Ramos (cell line): ENCODE results near the gene RPS19.

Source experiments
- in situ Hi-C: fragments of 300-500 bp; cut with MboI; formaldehyde crosslinking; loops from one replicate; pipeline ENCODE4 v1.14.3; 2022; ENCODE audit warnings: low sequenced_read_pairs; ENCODE audit not compliant: unreplicated experiment

Gene RPS19

DNA sequence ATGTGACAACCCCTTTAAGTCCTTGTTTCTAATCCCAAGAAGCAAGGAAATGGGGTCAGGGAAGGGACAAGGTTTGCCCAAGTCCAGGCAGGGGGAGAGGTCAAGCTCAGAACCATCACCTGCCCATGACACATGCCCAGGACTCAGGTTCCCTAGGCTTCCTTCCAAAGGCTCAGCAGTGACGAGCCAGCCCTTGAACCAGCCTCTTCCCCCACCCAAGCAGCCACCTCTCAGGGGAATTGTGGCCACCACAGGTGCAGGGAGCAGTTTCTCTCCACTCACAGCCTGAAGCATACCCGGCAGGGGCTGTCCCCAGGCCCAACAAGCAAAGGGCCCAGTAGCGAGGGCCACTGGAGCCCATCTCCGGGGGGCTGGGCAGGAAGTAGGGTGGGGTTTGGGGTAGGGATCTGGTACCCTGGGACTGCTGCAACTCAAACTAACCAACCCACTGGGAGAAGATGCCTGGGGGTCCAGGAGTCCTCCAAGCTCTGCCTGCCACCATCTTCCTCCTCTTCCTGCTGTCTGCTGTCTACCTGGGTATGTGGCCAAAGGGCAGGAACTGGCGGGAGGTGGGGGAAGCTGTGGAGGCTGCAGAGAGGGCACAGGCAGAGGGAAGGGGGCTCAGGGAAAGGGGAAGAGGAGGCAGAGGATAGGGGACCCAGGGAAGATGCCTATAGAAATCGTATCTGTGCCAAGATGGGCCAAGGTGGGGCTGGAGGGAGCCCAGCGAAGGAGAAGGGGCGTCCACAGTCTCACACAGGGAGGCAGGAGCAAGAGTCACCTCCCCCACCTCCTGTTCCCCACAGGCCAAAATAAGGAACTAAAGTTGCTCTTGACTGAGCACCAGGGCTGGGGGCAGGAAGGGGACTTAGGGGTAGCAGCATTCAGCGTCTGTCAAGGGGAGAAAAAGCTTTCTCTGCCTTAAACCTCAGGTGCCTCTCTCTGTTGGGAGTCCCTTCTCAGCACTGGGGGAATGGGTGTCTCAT, 17.1 kb downstream of the RPS19 start, which contains the start of gene CD79A:
Gene CD79A (plus strand): TSS at position 433 of the 986 bp plus-strand sequence. CDS start 26 bp downstream, at position 459.
- in situ Hi-C loops = no loop called here

GRCh38 chr19:41877916-41878905, 18.2 kb downstream of the RPS19 start:
- in situ Hi-C loops = no loop called here

DNA sequence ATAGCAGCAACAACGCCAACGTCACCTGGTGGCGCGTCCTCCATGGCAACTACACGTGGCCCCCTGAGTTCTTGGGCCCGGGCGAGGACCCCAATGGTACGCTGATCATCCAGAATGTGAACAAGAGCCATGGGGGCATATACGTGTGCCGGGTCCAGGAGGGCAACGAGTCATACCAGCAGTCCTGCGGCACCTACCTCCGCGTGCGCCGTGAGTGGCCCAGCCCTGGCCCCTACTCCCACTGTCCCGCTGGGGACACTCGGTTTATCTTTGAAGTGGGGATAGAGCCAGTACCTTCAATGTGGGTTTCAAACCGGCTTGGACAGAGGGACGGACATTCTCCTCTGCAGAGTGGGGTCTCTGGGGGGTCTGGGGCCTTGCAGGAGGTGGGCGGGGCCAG, 19.0 kb downstream of the RPS19 start:
- in situ Hi-C loops = no loop called here

GRCh38 chr19:41879670-41880328, 19.7 kb downstream of the RPS19 start:
- in situ Hi-C loops = no loop called here

GRCh38 chr19:41880329-41880708, 20.3 kb downstream of the RPS19 start:
- in situ Hi-C loops = no loop called here

DNA sequence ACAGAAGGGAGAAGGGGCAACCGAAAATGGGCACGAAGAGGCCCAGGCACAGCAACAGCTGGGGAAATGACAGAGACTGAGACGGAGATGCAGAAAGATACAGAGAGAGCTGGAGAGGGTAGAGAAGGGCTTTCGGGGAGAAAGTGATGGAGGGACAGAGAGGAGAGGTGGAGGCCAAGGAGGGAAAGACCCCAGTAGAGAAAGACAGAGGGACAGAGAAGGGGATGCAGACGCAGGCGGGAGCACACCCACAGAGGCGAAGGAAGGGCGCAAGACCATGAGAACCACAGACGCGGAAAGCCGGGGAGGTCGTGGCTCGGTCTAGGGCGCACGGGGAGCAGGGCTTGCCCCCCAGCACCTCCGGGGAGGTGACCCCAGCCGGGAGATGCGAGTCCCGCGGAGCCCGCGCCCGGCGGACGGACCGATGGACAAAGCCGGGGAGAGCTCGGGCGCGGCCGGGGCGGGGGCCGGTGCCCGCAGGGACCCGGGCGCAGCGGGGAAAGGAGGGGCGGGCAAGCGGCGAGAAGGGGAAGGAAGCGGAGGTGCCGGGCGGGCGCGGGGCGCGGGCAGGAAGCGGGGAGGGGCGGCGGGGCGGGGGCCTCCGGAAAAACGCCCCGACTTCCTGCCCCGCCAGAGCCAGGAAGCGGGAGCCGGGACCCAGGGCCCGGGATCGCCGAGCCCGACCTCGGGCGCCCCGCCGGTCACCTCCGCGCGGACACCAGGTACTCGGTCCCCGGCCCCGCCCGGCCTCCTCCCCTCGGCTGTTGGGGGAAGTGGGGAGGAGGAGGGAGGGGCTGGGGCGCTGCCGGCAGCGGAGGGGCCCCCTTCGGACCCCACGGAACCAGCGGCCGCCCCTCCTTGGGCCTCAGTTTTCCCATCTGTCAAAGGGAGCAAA, 22.8 kb downstream of the RPS19 start, which contains the start of gene ARHGEF1:
Gene ARHGEF1 (plus strand): TSS at position 617 of the 895 bp plus-strand sequence. CDS start 4,899 bp downstream, outside the sequence.
- in situ Hi-C loops = no loop called here

DNA sequence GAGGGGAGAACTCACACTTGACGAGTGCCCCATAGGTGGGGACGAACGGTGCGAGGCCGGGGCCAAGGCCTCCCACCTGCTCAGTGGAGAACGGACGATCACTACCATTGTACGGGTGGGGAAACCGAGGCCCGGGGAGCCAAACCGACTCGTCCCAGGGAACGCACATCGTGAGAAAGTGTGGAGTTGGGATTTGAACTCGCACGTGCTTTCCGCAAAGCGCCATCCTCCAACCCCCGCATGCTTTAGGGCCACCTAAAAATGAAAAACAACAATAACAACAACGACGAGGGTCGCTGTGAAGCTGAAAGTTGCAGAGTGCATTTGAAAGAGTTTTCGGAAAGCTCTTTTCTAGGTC, 23.4 kb downstream of the RPS19 start:
- in situ Hi-C loops = no loop called here

DNA sequence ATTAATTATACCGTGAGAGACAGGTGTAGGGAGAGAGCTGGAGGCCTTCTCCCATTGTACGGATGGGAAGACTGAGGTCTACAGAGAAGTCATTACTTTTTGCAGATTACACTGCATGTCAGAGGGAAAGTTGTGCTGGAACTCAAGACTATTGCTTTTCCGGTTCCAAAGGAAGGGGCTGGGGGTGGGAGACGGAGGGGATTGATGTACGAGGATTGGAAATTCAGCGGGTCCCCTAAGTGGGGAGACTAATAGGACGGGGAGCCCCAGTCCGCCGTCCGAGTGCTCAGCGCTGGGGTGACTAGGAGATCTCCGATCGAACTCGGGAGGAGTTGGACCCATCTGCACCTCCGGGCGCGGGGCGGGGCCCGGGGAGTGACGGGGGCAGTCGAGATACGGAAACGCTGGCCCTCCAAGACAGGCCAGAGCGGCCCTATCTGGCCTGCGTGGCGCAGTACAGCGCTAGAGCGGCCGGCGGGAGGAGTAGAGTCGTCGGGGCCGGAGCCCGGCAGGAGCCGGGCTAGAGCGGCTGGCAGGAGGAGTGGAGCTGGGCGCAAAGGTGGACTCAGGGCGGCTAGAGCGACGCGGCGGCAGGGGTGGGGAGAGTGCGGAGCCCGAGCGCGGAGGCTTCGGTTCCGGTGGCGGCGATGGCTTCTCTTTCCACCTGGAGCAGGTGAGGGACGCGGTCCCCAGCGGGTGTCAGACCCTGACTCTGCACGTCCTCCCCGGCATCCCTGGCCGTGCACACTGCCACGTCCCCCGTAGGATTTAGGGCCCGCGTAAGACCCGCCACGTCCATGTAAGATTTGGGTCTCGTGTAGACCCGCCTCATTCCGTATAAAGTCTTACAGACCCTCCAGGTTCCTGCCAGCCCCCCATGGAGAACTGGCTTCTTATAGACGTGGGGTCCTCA, 24.0 kb downstream of the RPS19 start:
- in situ Hi-C loops = no loop called here

DNA sequence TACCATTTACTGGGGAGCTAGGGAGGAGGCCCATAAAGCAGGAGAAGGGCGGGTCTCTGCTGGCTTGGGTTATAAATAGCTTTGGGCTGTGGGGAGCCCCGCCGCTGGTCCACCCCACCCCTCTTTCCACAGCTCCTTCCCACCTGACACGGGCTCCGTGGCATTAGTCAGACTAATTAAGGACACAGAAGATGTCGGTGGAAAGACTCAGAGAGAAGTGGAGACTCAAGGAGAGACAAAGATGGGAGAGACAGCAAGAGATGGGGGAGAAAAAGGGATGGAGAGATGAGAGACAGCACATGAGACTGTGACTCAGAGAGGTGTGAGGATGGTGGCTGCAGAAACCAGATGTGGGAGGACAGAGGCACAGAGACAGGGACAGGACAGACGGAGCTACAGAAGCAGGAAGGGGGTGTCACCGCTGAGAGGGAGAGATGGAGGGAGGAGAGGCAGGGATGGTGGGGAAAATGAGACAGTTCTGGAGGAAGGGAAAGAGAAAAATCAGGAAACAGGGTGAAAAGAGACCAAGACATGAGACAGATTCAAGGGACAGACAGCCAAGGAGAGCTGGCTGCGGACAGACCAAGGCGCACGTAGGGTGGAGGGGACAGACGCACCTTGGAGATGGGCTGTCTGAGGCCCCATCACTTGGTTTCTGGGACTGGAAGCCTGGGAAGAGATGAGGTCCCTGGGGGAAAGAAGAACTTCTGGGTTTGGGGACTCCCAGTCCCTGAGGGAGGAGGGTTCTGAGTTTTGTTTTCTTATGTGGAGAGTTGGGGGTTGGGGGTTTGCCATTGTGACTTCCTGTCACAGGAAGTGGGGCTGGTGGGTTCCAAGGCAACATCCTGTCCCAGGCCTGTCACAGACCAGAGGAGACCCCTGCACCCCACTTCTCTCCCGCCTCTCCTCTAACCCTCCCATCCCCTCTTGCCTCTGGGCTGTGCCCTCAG, 27.0 kb downstream of the RPS19 start:
- in situ Hi-C loops = no loop called here

DNA sequence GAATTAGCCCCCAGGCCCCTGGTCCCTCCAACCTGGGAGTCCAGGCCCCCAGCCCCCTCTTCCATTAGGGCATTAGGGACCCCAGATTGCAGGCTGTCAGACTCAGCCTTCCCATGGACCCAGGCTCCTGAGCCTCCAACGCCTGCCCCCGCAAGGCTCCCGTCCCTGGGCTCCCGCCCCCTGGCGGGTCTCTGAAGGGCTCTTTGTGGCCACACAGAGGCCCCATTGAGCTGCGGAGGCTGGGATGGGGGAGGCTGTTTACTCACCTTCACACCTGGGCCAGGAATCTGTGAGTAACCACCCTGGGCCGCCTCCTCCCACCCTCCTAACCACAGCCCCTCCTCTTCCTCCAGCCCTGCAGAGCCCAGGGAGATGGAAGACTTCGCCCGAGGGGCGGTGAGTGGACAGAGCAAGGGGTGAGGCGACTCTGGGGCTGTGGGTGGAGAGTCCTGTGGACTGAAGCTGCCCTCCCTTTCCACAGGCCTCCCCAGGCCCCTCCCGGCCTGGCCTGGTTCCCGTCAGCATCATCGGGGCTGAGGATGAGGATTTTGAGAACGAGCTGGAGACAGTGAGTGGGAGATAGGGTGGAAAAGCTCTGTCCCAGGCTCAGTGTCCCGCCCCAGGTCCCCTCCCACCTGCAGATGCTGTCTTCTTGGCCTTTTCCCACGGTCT, 27.8 kb downstream of the RPS19 start:
- in situ Hi-C loops = no loop called here

DNA sequence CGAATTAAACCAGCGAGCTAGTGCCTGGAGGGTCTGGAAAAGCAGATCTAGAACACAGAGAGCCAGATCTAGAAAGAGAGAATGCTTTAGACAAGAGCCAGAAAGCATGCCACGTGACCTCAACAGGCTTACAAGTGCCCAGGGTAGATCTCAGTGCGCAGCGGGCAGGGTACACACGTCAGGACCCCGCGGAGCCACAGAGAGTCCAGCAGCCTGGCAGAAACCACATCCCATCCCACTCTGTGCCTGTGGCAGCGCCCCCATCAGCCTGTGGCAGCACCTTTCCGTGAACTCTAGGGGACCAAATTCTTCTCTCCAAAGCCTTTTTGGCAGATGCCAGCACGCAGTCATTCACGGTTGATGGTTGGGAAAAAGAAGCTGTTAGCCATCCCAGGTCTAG, 28.9 kb downstream of the RPS19 start:
- in situ Hi-C loops = no loop called here

DNA sequence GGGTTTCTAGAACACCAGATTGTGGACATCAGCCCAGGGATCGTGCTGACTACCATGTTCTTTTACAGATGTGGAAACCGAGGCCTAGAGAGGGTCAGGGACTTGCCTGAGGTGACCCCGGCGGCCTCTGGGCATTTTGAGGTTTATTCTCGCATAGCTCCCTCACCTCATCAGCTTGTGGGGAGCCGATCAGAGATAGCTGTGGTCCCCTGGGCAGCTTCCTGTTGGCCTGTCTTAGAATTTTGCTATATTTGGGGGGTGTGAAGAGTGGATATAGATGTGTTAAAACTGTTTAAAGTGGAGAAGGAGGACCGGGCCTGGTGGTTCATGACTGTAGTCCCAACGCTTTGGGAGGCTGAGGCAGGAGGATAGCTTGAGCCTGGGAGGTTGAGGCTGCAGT, 29.8 kb downstream of the RPS19 start:
- in situ Hi-C loops = no loop called here

DNA sequence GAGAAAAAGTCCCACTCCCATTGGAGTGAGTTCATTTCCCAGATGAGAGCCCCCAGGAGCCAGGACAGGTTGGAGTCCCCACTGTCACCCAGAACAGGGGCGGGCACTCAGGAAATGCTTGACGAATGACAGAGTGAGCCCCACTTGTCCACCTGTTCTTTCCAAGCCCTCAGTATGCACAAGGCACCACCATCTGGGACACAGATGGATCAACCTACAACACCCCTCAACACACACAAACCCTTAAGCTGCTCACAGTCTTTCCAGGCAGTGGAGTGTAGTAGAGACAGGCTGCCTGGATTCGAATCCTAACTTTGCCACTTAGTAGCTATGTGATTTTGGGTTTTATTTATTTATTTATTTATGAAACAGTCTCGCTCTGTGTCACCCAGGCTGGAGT, 30.9 kb downstream of the RPS19 start:
- in situ Hi-C loops = no loop called here

GRCh38 chr19:41892173-41892902, 32.3 kb downstream of the RPS19 start:
- in situ Hi-C loops = no loop called here

GRCh38 chr19:41893899-41894298, 33.8 kb downstream of the RPS19 start:
- in situ Hi-C loops = no loop called here

DNA sequence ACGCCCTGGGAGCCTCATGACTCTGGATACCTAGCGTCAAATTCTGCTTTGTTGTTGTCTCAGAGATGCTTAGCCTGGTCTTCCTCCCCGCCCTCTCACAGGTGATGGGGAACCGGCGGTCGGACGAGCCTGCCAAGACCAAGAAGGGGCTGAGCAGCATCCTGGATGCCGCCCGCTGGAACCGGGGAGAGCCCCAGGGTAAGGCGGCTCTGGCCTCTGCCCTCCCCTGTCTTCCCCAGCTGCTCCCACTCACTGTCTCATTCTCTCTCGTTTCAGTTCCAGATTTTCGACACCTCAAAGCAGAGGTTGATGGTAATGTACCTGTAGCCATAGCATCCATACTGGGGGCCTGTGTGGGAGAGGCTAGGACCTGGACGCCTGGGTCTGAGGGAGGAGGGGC, 34.3 kb downstream of the RPS19 start:
- in situ Hi-C loops = no loop called here
